Measurements from ENCODE around the gene GRAMD1B. TPM values are rescaled to one million over a fixed set of nuclear protein-coding genes. Genes with fewer than 3 reads are reported as not detected.

The GRAMD1B gene
- total RNA-seq, 4 donors from 2014 or later: 5.1 to 10.5 (median 8.4) TPM

DNA sequence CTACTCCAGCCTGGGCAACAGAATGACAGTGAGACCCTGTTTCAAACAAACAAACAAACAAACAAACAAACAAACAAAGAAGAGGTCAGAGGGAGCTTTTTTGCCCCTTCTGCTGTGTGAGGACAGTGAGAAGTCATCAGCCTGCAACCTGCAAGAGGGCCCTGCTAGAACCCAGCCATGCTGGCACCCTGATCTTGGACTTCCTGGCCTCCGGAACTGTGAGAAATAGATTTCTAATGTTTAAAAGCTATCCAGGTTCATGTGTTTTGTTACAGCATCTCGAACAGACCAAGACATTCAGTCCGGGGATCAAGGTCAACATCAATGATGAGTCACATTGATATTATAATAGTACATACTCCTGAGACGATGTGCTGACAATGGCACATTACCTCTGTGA is 41.4 kb upstream of the GRAMD1B start:
- TF ChIP-seq, protein P1, sequence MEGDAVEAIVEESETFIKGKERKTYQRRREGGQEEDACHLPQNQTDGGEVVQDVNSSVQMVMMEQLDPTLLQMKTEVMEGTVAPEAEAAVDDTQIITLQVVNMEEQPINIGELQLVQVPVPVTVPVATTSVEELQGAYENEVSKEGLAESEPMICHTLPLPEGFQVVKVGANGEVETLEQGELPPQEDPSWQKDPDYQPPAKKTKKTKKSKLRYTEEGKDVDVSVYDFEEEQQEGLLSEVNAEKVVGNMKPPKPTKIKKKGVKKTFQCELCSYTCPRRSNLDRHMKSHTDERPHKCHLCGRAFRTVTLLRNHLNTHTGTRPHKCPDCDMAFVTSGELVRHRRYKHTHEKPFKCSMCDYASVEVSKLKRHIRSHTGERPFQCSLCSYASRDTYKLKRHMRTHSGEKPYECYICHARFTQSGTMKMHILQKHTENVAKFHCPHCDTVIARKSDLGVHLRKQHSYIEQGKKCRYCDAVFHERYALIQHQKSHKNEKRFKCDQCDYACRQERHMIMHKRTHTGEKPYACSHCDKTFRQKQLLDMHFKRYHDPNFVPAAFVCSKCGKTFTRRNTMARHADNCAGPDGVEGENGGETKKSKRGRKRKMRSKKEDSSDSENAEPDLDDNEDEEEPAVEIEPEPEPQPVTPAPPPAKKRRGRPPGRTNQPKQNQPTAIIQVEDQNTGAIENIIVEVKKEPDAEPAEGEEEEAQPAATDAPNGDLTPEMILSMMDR (IDR thresholded peaks at IDR 0.05; ENCODE audit: low read depth): no peak

DNA sequence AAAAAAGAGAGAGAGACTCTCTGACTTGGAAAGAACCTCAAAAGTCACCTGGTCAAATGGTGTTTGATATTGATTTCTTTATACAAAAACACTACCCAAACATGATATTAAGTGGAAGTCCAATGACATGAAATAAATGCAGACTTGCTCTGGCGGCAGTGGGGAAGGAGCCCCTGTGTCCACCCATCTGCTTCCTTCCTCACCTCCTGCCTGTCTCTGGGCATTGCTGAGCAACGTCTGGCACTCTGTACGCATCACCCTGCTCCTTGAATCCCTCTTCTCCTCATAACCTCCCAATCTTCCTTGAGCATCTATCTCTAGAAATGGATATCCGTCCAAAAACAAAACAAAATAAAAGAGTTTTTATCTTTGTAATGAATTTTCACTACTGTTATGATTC is 39.9 kb upstream of the GRAMD1B start:
- TF ChIP-seq, protein P1 (IDR thresholded peaks at IDR 0.05; ENCODE audit: low read depth): no peak

DNA sequence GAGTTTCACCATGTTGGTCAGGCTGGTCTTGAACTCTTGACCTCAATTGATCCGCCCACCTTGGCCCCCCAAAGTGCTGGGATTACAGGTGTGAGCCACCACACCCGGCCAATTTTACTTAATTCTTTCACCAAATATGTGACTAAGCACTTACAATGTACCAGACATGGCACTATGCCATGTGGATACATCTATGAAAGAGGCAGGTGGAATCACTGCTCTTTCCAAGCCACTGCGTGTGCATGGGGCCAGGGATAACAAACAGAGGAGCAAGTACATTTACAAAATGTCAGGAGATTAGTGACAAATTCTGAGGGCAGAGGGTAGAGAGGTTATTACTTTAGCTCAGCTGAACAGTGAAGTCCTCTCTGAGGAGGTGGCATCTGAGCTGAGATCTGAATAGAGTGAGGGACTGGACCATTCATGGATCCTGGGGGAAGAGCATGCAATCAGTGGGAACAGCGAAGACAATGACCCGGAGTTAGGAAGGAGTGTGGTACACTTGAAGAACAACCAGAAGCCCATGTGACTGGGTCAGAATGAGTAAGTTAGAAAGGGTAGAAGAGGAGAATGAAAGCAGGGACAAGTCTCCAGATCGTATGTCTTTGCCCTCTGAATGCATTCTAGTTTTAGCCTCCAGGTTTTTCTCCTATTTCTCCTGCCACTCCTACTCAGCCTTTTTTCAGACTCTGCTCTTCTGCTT is 38.3 kb upstream of the GRAMD1B start:
- TF ChIP-seq, protein P1 (IDR thresholded peaks at IDR 0.05; ENCODE audit: low read depth): no peak

DNA sequence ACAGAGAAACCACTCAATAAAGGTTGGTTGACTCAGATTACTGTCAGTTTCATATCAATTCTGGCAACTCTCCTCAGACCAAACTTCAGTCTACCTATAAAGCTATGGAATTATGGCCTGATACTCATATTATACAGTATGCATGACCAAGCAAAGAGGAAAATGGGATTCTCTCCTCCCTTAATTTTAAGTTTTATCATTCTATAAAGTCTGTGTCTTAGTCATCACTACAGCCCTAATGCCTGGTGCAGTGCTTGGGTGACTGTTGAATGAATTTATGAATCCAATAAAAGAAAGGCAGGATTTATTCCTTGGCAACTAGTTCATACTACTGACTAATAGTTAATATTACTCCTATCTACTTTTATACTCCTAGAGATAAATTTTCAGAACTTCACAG is 37.6 kb upstream of the GRAMD1B start:
- TF ChIP-seq, protein P1 (IDR thresholded peaks at IDR 0.05; ENCODE audit: low read depth): no peak

DNA sequence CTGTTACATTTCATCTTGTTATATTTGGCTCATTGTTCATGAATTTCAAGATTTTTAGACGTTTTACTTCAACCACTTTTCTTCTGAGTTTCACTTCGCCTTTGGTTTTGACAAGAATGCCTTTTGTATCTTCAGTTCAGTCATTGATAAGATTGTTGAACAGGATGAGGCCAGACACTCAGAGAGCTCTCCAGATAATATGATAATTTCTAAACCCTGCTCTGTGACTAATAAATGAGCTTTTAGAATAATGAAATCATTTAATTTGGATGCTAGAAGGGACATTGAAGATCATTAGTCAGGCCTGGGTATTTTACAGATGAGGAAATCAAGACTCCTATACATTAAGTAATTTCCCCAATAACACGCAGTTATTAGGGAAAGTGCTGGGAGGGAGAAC is 37.2 kb upstream of the GRAMD1B start:
- TF ChIP-seq, protein P1 (IDR thresholded peaks at IDR 0.05; ENCODE audit: low read depth): no peak

DNA sequence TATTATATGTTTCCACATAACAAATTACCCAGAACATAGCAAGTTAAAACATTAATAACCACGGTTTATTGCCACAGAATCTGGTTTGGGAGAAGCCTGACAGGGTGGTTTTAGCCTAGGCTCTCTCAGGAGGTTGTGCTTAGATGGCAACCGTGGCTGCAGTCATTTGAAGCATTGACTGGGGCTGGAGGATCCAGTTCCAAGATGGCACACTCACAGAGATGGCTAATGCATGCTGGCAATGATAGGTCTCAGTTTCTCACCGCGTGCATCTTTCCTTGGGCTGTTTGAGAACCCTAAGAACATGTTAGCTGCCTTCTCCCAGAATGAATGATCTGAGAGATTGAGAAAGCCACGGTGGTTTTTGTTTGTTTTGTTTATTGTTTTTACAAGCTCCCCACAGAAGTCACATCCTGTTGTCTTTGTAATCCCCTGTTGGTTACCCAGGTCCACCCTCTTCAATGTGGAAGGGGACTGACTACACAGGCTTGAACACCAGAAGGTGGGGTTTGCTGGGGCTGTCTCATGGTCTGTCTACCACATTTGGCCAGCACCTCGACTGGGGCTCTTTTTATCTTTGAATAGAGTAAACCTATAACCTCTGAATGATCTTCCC is 36.6 kb upstream of the GRAMD1B start:
- TF ChIP-seq, protein P1 (IDR thresholded peaks at IDR 0.05; ENCODE audit: low read depth): no peak

DNA sequence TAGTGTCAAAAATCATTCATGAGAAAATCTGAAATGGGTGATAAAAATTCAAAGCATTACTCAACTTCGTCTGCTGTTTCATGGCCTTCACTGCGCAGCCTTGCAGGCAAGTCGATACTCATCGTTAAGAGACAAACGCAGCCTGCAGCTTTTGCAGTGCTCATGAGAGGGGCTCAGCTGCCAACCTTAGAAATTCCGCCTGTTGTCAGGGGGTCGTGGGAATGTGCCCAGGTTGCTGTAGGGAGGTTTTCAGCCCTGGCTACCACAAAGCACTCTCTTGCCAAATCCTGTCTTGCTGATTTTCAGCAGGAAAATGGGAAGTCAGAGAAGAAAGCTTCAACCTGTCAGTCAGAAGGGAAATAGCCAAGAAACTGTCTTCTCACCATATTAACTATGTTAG is 25.4 kb upstream of the GRAMD1B start:
- TF ChIP-seq, protein P1 (IDR thresholded peaks at IDR 0.05; ENCODE audit: low read depth): no peak
